PC-3 (cell line): ENCODE data around the gene TEF. TPM values are rescaled to one million over a fixed set of nuclear protein-coding genes. Genes with fewer than 3 reads are reported as not detected.

ENCODE experiments used
- ATAC-seq: fragments of 200-7000 bp; cut with Tn5 transposase; 2 replicates; pipeline ENCODE4 v1.9.1; 2020; ENCODE audit warnings: mild to moderate bottlenecking, moderate library complexity
- BruUV-seq: library from RNA; stranded (reverse); fragments of 400-500 nt; replicated peaks from 2 replicates; lab custom pipeline; 2021; lab: Mats Ljungman, UMichigan
- CTCF ChIA-PET: fragments of 300-600 bp; sonication (Branson Sonifier 250); formaldehyde crosslinking; loops from one replicate; lab custom pipeline; 2022; ENCODE audit warnings: antibody characterized with exemption; lab: Charles Lee
- POLR2A ChIA-PET: fragments of 300-600 bp; sonication (Branson Sonifier 250); formaldehyde crosslinking; loops from one replicate; lab custom pipeline; 2022; ENCODE audit warnings: antibody characterized with exemption; ENCODE audit not compliant: unreplicated experiment; lab: Charles Lee
- DNase-seq: peaks from one replicate; pipeline ENCODE4 v3.0.0-alpha.2; 2015
- H2AFZ ChIP-seq: fragments of 300-600 bp; sonication (generic); 2 replicates; pipeline ENCODE4 v1.6.0; 2016; ENCODE audit warnings: antibody characterized with exemption, low read length
- H3F3A ChIP-seq: fragments of 300-600 bp; sonication (generic); one replicate; pipeline ENCODE4 v1.6.0; 2017; ENCODE audit warnings: antibody characterized with exemption, low read length, control low read depth, mild to moderate bottlenecking; ENCODE audit not compliant: unreplicated experiment
- H3K27ac ChIP-seq: fragments of 300-600 bp; sonication (generic); 2 replicates; pipeline ENCODE4 v1.5.1; 2016; ENCODE audit warnings: mild to moderate bottlenecking, low read length
- H3K27me3 ChIP-seq: fragments of 300-600 bp; sonication (generic); 2 replicates; pipeline ENCODE4 v1.6.1; 2016; ENCODE audit warnings: low read length, mixed read lengths
- H3K36me3 ChIP-seq: fragments of 300-600 bp; sonication (generic); 2 replicates; pipeline ENCODE4 v1.6.1; 2016; ENCODE audit warnings: low read depth, mixed run types, low read length, mixed read lengths
- H3K4me1 ChIP-seq: fragments of 300-600 bp; sonication (generic); 2 replicates; pipeline ENCODE4 v1.5.1; 2016; ENCODE audit warnings: low read length; ENCODE audit not compliant: insufficient read depth
- H3K4me2 ChIP-seq: fragments of 300-600 bp; sonication (generic); 2 replicates; pipeline ENCODE4 v1.6.0; 2016; ENCODE audit warnings: low read length
- H3K4me3 ChIP-seq: fragments of 300-600 bp; sonication (generic); 2 replicates; pipeline ENCODE4 v1.5.1; 2016; ENCODE audit warnings: mild to moderate bottlenecking, low read length, mixed read lengths
- H3K79me2 ChIP-seq: fragments of 300-600 bp; sonication (generic); 2 replicates; pipeline ENCODE4 v1.6.1; 2017; ENCODE audit warnings: low read length, mixed read lengths
- H3K9ac ChIP-seq: fragments of 300-600 bp; sonication (generic); 2 replicates; pipeline ENCODE4 v1.6.0; 2016; ENCODE audit warnings: mild to moderate bottlenecking, low read length
- H3K9me2 ChIP-seq: fragments of 300-600 bp; sonication (generic); replicated peaks from 2 replicates; pipeline ENCODE4 v1.6.1; 2016; ENCODE audit warnings: mixed run types, low read length, mixed read lengths
- H3K9me3 ChIP-seq: fragments of 300-600 bp; sonication (generic); 2 replicates; pipeline ENCODE4 v1.6.1; 2016; ENCODE audit warnings: low read length, mixed read lengths
- H4K20me1 ChIP-seq: fragments of 300-600 bp; sonication (generic); 2 replicates; pipeline ENCODE4 v1.6.1; 2016; ENCODE audit warnings: low read length, mixed read lengths
- EZH2 ChIP-seq: fragments of 300-600 bp; sonication (generic); IDR thresholded peaks from one replicate; pipeline ENCODE4 v1.6.1; 2017; ENCODE audit warnings: antibody characterized with exemption, mild to moderate bottlenecking, low read length; ENCODE audit not compliant: unreplicated experiment
- EZH2phosphoT487 ChIP-seq: fragments of 300-600 bp; sonication (generic); IDR thresholded peaks from 2 replicates; pipeline ENCODE4 v1.6.1; 2018; ENCODE audit warnings: mild to moderate bottlenecking, antibody characterized with exemption, low read length, borderline replicate concordance
- intact Hi-C: fragments of 100-400 bp; cut with micrococcal nuclease; formaldehyde crosslinking; loops from 2 replicates; pipeline ENCODE4 v1.9.0; 2023
- total RNA-seq: library from RNA; depleted of rRNA; stranded (reverse); fragments of >200 nt; gene quantifications from 2 replicates; pipeline ENCODE4 v1.2.3, GENCODE V29; 2014
- TF ChIP-seq, protein P1 (sequence below): fragments of 300-600 bp; sonication (generic); conservative IDR thresholded peaks from 2 replicates; pipeline ENCODE4 v1.5.1; 2017; ENCODE audit warnings: antibody characterized with exemption, low read depth, mild to moderate bottlenecking, low read length

Gene TEF
- total RNA-seq, 1 experiment from 2014 or later, result 4.0 TPM

- TF ChIP-seq EZH2phosphoT487 (no peak), EZH2 (no peak)
- TF ChIP-seq, protein P1, sequence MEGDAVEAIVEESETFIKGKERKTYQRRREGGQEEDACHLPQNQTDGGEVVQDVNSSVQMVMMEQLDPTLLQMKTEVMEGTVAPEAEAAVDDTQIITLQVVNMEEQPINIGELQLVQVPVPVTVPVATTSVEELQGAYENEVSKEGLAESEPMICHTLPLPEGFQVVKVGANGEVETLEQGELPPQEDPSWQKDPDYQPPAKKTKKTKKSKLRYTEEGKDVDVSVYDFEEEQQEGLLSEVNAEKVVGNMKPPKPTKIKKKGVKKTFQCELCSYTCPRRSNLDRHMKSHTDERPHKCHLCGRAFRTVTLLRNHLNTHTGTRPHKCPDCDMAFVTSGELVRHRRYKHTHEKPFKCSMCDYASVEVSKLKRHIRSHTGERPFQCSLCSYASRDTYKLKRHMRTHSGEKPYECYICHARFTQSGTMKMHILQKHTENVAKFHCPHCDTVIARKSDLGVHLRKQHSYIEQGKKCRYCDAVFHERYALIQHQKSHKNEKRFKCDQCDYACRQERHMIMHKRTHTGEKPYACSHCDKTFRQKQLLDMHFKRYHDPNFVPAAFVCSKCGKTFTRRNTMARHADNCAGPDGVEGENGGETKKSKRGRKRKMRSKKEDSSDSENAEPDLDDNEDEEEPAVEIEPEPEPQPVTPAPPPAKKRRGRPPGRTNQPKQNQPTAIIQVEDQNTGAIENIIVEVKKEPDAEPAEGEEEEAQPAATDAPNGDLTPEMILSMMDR, result no peak
- Histone ChIP-seq H3K79me2 (no peaks in the 10 kb centered on the region), H3K36me3 (no peaks in the 10 kb centered on the region), H3K4me3 (no peak overlapping the region), H3K4me1 (no peaks in the 10 kb centered on the region), H3K9me2 (no peaks in the 10 kb centered on the region), H3K9ac (no peak overlapping the region), H3K27ac (no peak overlapping the region), H2AFZ (no peak overlapping the region), H3F3A (no peaks in the 10 kb centered on the region), H3K27me3 (no peaks in the 10 kb centered on the region), H3K4me2 (no peak overlapping the region), H4K20me1 (no peaks in the 10 kb centered on the region), H3K9me3 (no peaks in the 10 kb centered on the region)
- ATAC-seq (no peak), DNase-seq (no peak)
- no TSS peak for BruUV-seq
- intact Hi-C loops, result no loop called here
- ChIA-PET POLR2A (no interaction called here), CTCF (no interaction called here)
These were observed 40.7 kb upstream of the TEF start for GRCh38 chr22:41341012-41341411.

- CTCF ChIA-PET, result no interaction called here
- H3K36me3 ChIP-seq, result no peaks in the 10 kb centered on the region
- POLR2A ChIA-PET, result no interaction called here
- no peaks in the 10 kb centered on the region for H3F3A ChIP-seq
- TF ChIP-seq EZH2, result no peak
- TF ChIP-seq, protein P1, result no peak
- H3K27ac ChIP-seq, result no peak overlapping the region
- H3K9me3 ChIP-seq, result no peaks in the 10 kb centered on the region
- no peak overlapping the region for H2AFZ ChIP-seq
- no peak overlapping the region for H3K4me2 ChIP-seq
- intact Hi-C loops, result no loop called here
- DNase-seq (no peak), ATAC-seq (no peak)
- no peaks in the 10 kb centered on the region for H3K27me3 ChIP-seq
- H3K4me3 ChIP-seq, result no peak overlapping the region
- no peaks in the 10 kb centered on the region for H3K9me2 ChIP-seq
- no peak overlapping the region for H3K9ac ChIP-seq
- H4K20me1 ChIP-seq, result no peaks in the 10 kb centered on the region
- no TSS peak for BruUV-seq
- no peaks in the 10 kb centered on the region for H3K4me1 ChIP-seq
- no peaks in the 10 kb centered on the region for H3K79me2 ChIP-seq
These were observed 39.8 kb upstream of the TEF start for GRCh38 chr22:41341990-41342389.

DNA sequence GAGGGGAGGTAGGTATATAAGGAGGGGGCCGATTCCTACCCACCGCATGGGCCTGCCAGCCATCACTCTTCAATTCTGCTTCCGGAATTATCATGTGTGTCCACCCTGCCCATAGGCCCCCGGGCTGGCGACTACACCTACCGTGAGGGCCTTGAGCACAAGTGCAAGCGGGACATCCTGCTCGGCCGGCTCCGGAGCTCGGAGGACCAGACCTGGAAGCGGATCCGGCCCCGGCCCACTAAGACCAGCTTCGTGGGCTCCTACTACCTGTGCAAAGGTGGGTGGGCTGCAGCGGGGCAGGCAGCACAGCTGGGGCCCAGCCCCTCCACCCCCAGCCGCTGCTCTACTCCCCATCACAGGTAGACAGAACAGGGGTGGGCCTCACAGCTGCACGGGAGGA, 38.4 kb upstream of the TEF start:
- ChIA-PET CTCF (no interaction called here), POLR2A (no interaction called here)
- H3K27ac ChIP-seq, result no peak overlapping the region
- no TSS peak for BruUV-seq
- H4K20me1 ChIP-seq, result no peaks in the 10 kb centered on the region
- H3K27me3 ChIP-seq, result no peaks in the 10 kb centered on the region
- no peaks in the 10 kb centered on the region for H3F3A ChIP-seq
- H3K4me2 ChIP-seq, result no peak overlapping the region
- no peak overlapping the region for H3K4me3 ChIP-seq
- no peak for TF ChIP-seq EZH2
- TF ChIP-seq EZH2phosphoT487, result no peak
- TF ChIP-seq, protein P1, result no peak
- intact Hi-C loops, result no loop called here
- no peaks in the 10 kb centered on the region for H3K9me3 ChIP-seq
- H3K9me2 ChIP-seq, result no peaks in the 10 kb centered on the region
- H3K79me2 ChIP-seq, result no peaks in the 10 kb centered on the region
- H2AFZ ChIP-seq, result no peak overlapping the region
- H3K9ac ChIP-seq, result no peak overlapping the region
- no peaks in the 10 kb centered on the region for H3K36me3 ChIP-seq
- no peak for ATAC-seq
- DNase-seq, result no peak
- no peaks in the 10 kb centered on the region for H3K4me1 ChIP-seq
